Measurements from ENCODE around the gene CLCN3.
A peak's percentile ranks its signal among the peaks of the same experiment; 100 is the strongest.

- TF ChIP-seq EP300 (IDR thresholded peaks at IDR 0.05): peak in 1 of 4 donors; percentile 57
- no peak for TF ChIP-seq CTCF (IDR thresholded peaks at IDR 0.05)
These were observed 39.6 kb downstream of the CLCN3 start for GRCh38 chr4:169659716-169660670.
